HG03460 (cell line): ENCODE data around the gene PRR3.
A peak's percentile ranks its signal among the peaks of the same experiment; 100 is the strongest.
"Not testable (repeated sequence)": the region's sequence is repeated elsewhere in the genome, so short reads cannot be mapped to it uniquely, and the experiment has no call there.

ENCODE experiments used
- ATAC-seq: cut with Tn5 transposase; IDR thresholded peaks from one replicate; pipeline ENCODE4 v1.9.1; 2021; ENCODE audit not compliant: unreplicated experiment

Gene PRR3, protein sequence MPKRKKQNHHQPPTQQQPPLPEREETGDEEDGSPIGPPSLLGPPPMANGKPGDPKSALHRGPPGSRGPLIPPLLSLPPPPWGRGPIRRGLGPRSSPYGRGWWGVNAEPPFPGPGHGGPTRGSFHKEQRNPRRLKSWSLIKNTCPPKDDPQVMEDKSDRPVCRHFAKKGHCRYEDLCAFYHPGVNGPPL

DNA sequence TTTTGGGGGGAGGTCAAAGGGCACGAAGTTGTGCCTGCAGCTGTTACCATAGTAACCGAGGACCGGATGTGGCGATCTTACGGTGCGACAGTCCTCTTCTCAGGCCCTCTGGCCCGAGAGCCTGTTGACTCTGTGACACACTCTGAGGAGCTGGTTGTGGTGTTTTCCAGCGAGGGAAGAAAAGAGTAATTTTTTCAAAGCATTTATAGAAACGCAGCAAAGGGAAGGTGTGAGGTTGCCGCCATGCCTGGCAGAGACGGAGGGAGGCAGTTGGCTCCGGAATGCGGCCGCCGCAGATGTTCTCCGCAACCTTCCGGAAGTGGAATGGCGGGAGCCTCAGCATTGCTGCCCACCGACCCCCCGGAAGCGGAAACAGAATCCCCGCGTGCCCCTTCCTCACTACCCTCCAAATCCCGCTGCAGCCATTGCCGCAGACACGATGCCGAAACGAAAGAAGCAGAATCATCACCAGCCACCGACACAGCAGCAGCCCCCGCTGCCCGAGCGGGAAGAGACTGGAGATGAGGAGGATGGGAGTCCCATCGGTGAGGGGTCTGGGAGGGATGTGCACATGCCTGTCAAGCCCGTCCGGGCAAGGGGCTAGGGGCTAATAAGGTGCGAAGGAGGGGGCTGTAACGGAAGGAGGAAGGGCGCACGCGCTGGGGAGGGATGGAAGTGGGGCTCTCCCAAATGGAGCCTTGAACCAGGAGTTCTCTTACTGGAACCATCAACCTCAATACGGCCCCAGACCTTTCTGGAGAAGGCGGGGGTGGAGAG lies at the start of gene PRR3:
Gene PRR3 (plus strand): TSS at position 390 of the 777 bp plus-strand sequence. CDS start 50 bp downstream, at position 440.
- peak; percentile 63 for ATAC-seq

GRCh38 chr6:30507849-30508827 lies 49.0 kb upstream of the PRR3 start:
- no peak for ATAC-seq

- ATAC-seq, result peak; percentile 55
These were observed 48.0 kb upstream of the PRR3 start for GRCh38 chr6:30508890-30509736.

- ATAC-seq, result no peak
These were observed 46.5 kb upstream of the PRR3 start for GRCh38 chr6:30510419-30511168.

- no peak for ATAC-seq
These were observed 45.9 kb upstream of the PRR3 start for GRCh38 chr6:30511169-30511546.

- ATAC-seq, result no peak
These were observed 43.6 kb upstream of the PRR3 start for GRCh38 chr6:30513451-30513850.

DNA sequence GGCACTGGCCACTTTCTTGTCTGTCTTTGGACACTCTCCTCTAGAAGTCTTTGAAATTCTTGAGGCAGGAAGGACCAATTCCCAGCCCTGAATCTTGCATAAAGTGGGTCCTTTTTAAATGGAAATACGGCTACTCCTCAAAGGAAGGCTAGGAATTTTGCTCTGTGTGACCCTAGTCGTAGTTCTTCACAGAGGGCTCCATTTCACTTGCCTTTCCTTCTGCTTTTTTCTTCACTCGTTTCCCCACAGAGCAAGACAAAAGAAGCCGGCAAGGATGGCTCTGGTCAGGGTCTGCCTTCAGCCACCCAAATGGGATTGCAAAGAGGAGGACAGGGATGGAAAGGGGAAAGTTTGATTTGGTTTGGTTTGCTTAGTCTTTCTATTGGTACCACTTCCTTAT lies 42.0 kb upstream of the PRR3 start:
- no peak for ATAC-seq

GRCh38 chr6:30515944-30516753 lies 40.9 kb upstream of the PRR3 start:
- peak; percentile 78 for ATAC-seq

- not testable (repeated sequence) for ATAC-seq
These were observed 40.4 kb upstream of the PRR3 start for GRCh38 chr6:30516754-30517076.

- not testable (repeated sequence) for ATAC-seq
These were observed 39.2 kb upstream of the PRR3 start for GRCh38 chr6:30517767-30518504.

DNA sequence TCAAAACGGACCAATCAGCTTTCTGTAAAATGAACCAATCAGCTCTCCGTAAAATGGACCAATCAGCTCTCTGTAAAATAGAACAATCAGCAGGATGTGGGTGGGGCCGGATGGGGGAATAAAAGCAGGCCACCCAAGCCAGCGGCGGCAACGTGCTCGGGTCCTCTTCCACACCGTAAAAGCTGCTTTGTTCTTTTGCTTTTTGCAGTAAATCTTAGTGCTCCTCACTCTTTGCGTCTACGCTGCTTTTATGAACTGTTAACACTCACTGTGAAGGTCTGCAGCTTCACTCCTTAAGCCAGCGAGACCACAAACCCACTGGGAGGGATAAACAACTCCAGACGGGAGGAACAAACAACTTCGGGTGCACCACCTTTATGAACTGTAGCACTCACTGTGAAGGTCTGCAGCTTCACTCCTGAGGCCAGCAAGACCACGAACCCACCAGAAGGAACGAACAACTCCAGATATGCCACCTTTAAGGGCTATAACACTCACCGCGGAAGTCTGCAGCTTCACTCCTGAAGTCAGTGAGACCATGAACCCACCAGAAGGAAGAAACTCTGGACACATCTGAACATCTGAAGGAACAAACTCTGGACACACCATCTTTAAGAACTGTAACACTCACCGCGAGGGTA lies 38.5 kb upstream of the PRR3 start:
- ATAC-seq, result not testable (repeated sequence)

DNA sequence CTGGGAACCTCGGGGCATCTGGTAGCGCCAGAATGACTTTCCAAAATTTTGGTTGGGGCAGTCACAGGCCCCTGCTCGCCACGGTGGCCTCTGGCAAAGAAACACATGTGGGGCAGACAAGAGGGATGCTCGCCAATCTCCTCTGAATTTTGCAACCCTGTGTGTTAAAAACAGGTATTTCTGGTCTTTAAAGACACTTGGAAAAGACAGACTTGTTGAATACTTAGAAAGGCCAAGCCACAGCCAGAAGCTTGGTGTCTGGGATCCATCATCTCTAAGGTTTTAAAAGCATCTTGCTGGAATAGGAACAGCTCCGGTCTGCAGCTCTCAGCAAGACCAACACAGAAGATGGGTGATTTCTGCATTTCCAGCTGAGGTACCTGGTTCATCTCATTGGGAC lies 36.6 kb upstream of the PRR3 start:
- ATAC-seq, result no peak

- not testable (repeated sequence) for ATAC-seq
These were observed 36.0 kb upstream of the PRR3 start for GRCh38 chr6:30521082-30521481.

DNA sequence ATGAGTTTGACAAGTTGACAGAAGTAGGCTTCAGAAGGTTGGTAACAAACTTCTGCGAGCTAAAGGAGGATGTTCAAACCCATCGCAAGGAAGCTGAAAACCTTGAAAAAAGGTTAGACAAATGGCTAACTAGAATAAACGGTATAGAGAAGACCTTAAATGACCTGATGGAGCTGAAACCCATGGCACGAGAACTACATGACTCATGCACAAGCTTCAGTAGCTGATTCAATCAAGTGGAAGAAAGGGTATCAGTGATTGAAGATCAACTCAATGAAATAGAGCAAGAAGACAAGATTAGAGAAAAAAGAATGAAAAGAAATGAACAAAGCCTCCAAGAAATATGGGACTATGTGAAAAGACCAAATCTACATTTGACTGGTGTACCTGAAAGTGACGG lies 35.1 kb upstream of the PRR3 start:
- ATAC-seq, result not testable (repeated sequence)

GRCh38 chr6:30526444-30526843 lies 30.7 kb upstream of the PRR3 start:
- ATAC-seq, result not testable (repeated sequence)

GRCh38 chr6:30529349-30529875 lies 27.7 kb upstream of the PRR3 start:
- ATAC-seq, result not testable (repeated sequence)

DNA sequence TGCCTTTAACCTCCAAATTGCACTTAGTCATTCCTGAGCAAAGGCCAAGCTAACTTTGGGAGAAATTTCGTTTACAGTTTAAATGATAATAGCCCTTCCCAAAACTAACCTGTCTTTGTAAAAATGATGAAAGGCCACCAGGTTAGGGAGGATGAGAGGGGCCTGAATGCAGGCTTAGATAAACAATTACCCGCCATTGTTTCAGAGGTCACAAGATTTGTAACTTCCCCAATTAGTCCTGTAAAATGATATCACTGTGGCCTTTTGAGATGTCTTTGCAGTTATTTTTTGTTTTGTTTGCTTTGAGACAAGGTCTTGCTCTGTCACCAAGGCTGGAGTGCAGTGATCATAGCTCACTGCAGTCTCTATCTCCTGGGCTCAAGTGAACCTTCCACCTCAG lies 27.1 kb upstream of the PRR3 start:
- ATAC-seq, result no peak
